Measurements from ENCODE around the gene ZNF8.
"Not testable (repeated sequence)": the region's sequence is repeated elsewhere in the genome, so short reads cannot be mapped to it uniquely, and the experiment has no call there.

The ZNF8 gene

DNA sequence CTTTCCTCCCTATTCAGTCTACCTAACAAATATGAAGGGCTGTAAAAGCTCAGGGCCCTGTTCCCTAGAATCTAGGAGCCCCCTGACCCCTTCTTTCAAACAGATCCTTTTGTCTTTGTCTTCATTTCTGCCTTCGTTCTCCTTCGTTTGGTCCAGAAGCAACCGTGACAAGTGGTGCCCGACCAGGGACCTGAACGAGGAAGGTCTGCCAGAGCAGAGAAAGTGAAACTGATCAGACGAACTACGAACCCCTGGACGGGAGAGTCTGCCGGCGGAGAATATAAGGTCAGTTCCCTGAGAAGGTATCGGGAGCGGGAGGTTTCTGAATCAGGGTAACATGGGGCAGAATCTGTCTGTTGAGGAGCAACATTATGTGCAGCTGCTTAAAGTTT is 27.2 kb downstream of the ZNF8 start:
- peaks cover 13% of the 10 kb centered on the region for H3K36me3 ChIP-seq

GRCh38 chr19:58307736-58308135 is 29.0 kb downstream of the ZNF8 start:
- H3K4me3 ChIP-seq (ENCODE audit: low read depth in 1 of 2, low read length in 1 of 2), result no peak overlapping the region
- no peak for TF ChIP-seq CTCF (IDR thresholded peaks at IDR 0.05)

More for the DNA sequence above, 27.2 kb downstream of the ZNF8 start:
- H3K4me3 ChIP-seq (ENCODE audit: low read depth in 1 of 2, low read length in 1 of 2), result peak overlapping the region; percentile 70 to 85
- no peaks in the 10 kb centered on the region for H3K9me3 ChIP-seq
- TF ChIP-seq CTCF (IDR thresholded peaks at IDR 0.05), result no peak
- no peaks in the 10 kb centered on the region for H3K27me3 ChIP-seq
- H3K4me1 ChIP-seq (ENCODE audit: control insufficient read depth in 1 of 2, insufficient read depth in 1 of 2, low read depth in 1 of 2, low read length in 1 of 2), result peaks cover 15 to 16% of the 10 kb centered on the region in 2 experiments
- peak overlapping the region; percentile 89 for H3K27ac ChIP-seq

GRCh38 chr19:58310685-58311084 is 31.9 kb downstream of the ZNF8 start:
- H3K4me3 ChIP-seq (ENCODE audit: low read depth in 1 of 2, low read length in 1 of 2); H3K27me3 ChIP-seq; H3K9me3 ChIP-seq; H3K27ac ChIP-seq; H3K4me1 ChIP-seq (ENCODE audit: control insufficient read depth in 1 of 2, insufficient read depth in 1 of 2, low read depth in 1 of 2, low read length in 1 of 2): not testable (repeated sequence)
- H3K36me3 ChIP-seq, result peaks cover 49% of the 10 kb centered on the region

More at GRCh38 chr19:58307736-58308135, 29.0 kb downstream of the ZNF8 start:
- Histone ChIP-seq H3K9me3 (no peaks in the 10 kb centered on the region), H3K36me3 (peaks cover 28% of the 10 kb centered on the region), H3K27me3 (no peaks in the 10 kb centered on the region), H3K4me1 (ENCODE audit: control insufficient read depth in 1 of 2, insufficient read depth in 1 of 2, low read depth in 1 of 2, low read length in 1 of 2) (peaks cover 15 to 16% of the 10 kb centered on the region in 2 experiments), H3K27ac (no peak overlapping the region)

- H3K9me3 ChIP-seq, result no peaks in the 10 kb centered on the region
- no peaks in the 10 kb centered on the region for H3K4me1 ChIP-seq (ENCODE audit: control insufficient read depth in 1 of 2, insufficient read depth in 1 of 2, low read depth in 1 of 2, low read length in 1 of 2)
- no peak for TF ChIP-seq CTCF (IDR thresholded peaks at IDR 0.05)
- no peak overlapping the region for H3K4me3 ChIP-seq (ENCODE audit: low read depth in 1 of 2, low read length in 1 of 2)
- no peak overlapping the region for H3K27ac ChIP-seq
- no peaks in the 10 kb centered on the region for H3K27me3 ChIP-seq
- peaks cover 46% of the 10 kb centered on the region for H3K36me3 ChIP-seq
Observed at GRCh38 chr19:58311345-58311865, 32.6 kb downstream of the ZNF8 start.

- H3K27ac ChIP-seq, result no peak overlapping the region
- no peak for TF ChIP-seq CTCF (IDR thresholded peaks at IDR 0.05)
- no peaks in the 10 kb centered on the region for H3K4me1 ChIP-seq (ENCODE audit: control insufficient read depth in 1 of 2, insufficient read depth in 1 of 2, low read depth in 1 of 2, low read length in 1 of 2)
- peaks cover 36% of the 10 kb centered on the region for H3K36me3 ChIP-seq
- H3K9me3 ChIP-seq, result no peaks in the 10 kb centered on the region
- no peak overlapping the region for H3K4me3 ChIP-seq (ENCODE audit: low read depth in 1 of 2, low read length in 1 of 2)
- no peaks in the 10 kb centered on the region for H3K27me3 ChIP-seq
Observed at GRCh38 chr19:58315580-58315979, 36.8 kb downstream of the ZNF8 start.

DNA sequence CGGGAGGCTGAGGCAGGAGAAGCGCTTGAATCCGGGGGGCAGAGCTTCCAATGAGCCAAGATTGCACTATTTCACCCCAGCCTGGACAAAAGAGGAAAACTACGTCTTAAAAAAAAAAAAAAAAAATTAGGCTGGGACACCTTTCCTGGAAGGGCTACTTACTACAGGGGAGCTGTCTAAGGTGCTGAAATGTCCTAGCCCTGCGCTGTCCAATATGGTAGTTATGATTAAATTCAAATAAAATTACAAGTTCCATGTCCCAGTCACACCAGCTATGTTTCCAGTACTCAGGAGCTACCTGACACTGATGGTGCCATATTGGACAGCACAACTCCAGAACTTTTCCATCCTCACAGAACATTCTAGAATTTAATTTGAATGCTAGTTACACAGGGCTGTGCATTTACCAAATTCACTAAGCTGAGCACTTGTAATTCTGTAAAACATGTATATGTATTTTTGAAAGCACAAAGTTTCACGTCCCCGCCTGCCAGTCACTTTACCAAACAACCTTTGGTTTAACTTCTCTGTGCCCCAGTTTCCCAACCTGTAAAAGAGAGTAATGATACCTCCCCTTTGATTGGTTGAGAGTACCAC is 38.8 kb downstream of the ZNF8 start:
- Histone ChIP-seq H3K27ac (no peak overlapping the region), H3K4me3 (ENCODE audit: low read depth in 1 of 2, low read length in 1 of 2) (no peak overlapping the region), H3K27me3 (no peaks in the 10 kb centered on the region), H3K9me3 (no peaks in the 10 kb centered on the region), H3K4me1 (ENCODE audit: control insufficient read depth in 1 of 2, insufficient read depth in 1 of 2, low read depth in 1 of 2, low read length in 1 of 2) (no peaks in the 10 kb centered on the region), H3K36me3 (peaks cover 23% of the 10 kb centered on the region)
- no peak for TF ChIP-seq CTCF (IDR thresholded peaks at IDR 0.05)

All from neutrophil (primary cell).